Measurements from ENCODE around the gene RPS19.

The RPS19 gene

DNA sequence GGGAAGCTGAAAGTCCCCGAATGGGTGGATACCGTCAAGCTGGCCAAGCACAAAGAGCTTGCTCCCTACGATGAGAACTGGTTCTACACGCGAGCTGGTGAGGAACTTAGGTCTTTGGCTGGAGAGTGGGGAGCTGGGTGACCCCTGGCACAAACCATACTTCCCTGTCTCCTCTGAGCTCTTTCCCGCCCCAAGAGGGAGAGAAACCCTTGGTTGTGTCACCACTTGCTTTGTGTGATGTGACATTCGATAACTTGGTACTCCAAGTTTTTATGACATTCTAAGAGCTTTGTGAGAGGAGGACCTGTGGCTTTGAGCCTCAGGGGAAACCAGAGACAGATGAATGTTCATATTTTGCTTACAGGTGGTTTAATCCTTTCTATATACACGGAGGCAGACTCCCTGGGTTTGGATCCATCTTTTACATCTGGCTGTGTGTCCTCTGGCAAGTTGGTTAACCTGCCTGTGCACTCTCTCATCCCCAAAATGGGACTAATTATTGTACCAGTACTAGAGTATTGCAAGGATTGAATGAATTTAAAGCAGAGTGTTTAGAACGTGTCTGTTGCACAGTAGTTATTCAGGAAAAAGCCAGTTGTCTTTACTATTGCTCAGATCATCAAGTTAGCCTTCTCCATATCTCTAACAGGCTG lies 1.2 kb downstream of the RPS19 start:
- Histone ChIP-seq H3K9me3 (ENCODE audit: control insufficient read depth, insufficient read depth, low read length) (no peaks in the 10 kb centered on the region), H3K27me3 (ENCODE audit: control insufficient read depth, insufficient read depth, low read length) (no peaks in the 10 kb centered on the region), H3K4me1 (ENCODE audit: control insufficient read depth, insufficient read depth, low read length) (peaks cover 10% of the 10 kb centered on the region), H3K4me3 (ENCODE audit: low read depth, low read length) (peak overlapping the region; percentile 100), H3K36me3 (ENCODE audit: control insufficient read depth, insufficient read depth, low read length) (peaks cover 56% of the 10 kb centered on the region), H3K9ac (ENCODE audit: low read depth, low read length) (peak overlapping the region; percentile 100)

DNA sequence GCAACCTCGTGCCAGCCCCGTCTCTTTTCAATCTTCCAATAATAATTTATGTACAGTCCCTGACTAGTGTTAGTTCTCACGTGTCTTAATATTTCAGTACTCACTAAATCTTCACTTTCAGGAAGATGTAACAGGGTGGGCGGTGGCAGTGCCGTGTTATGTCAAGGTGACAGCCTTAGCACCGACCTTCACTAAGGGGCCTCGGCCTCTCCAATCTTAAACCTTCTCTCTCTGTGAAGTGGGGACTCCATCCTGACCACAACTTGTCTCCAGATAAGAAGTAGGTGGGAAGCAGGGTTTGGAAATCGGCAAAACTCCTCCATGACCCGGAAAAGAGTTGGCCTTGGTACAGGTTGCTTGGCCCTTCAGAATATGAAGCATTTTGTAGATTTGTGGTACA lies 1.8 kb downstream of the RPS19 start:
- Histone ChIP-seq H3K27me3 (ENCODE audit: control insufficient read depth, insufficient read depth, low read length) (no peaks in the 10 kb centered on the region), H3K9me3 (ENCODE audit: control insufficient read depth, insufficient read depth, low read length) (no peaks in the 10 kb centered on the region), H3K4me3 (ENCODE audit: low read depth, low read length) (peak overlapping the region; percentile 100), H3K9ac (ENCODE audit: low read depth, low read length) (no peak overlapping the region), H3K36me3 (ENCODE audit: control insufficient read depth, insufficient read depth, low read length) (peaks cover 62% of the 10 kb centered on the region), H3K4me1 (ENCODE audit: control insufficient read depth, insufficient read depth, low read length) (peaks cover 10% of the 10 kb centered on the region)

DNA sequence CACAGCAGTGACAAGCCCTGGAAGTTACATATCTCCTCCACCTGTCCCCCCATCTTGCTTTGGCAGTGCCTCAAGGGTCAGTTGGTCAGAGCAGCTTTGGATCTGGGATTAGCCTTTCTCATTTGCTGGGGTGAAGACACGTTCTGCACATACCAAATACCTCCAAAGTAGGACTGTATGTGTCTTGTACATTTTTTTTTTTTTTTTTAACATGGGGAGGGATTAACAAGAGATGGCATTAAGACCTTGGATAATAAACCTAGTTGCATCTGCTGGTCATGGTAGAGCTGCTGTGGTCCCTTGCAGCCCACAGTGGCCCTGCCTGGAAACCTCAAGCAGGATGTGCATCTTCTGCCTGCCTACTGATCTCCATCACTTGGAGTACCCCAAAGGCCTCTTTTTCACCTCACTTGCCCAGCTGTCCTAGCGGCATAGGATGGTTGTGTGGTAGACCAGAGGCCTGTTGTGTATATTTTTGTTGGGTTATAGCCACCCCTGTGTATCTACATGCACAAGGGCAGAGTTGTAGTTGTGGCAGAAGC lies 2.5 kb downstream of the RPS19 start:
- no peak overlapping the region for H3K4me3 ChIP-seq (ENCODE audit: low read depth, low read length)
- H3K9ac ChIP-seq (ENCODE audit: low read depth, low read length), result no peak overlapping the region
- peaks cover 10% of the 10 kb centered on the region for H3K4me1 ChIP-seq (ENCODE audit: control insufficient read depth, insufficient read depth, low read length)
- H3K27me3 ChIP-seq (ENCODE audit: control insufficient read depth, insufficient read depth, low read length), result no peaks in the 10 kb centered on the region
- peaks cover 66% of the 10 kb centered on the region for H3K36me3 ChIP-seq (ENCODE audit: control insufficient read depth, insufficient read depth, low read length)
- no peaks in the 10 kb centered on the region for H3K9me3 ChIP-seq (ENCODE audit: control insufficient read depth, insufficient read depth, low read length)

DNA sequence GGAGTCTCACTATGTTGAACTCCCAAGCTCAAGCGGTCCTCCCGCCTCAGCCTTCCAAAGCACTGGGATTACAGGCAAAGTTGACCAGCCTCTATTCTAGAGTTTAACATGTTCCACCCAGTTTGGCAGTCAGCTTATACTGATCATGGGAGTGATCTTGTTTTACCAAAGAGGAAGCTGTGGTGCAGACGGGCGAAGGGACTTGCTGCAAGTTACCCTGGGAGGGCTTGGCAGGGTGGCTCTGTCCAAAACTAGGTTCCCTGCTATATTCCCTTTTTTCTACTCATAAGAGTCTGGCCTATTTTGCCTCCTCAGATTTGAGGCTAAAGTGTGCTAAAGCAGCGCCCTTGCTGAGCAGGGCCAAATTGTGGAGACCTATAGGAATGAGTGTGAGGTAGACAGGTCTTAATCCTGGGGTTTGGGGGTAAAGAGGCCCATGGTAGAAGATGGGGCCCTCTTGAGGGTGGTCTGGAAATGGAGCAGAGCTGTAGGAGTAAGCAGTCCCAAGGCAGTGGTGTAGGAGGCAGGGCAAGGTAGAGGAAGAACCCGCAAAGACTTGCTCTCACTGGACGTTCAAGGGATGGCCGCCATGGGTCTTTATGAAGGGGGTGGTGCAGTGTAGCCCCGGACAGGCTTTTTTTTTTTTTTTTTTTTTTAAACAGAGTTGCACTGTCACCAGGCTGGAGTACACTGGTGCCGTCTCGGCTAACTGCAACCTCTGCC lies 3.3 kb downstream of the RPS19 start:
- Histone ChIP-seq H3K9me3 (ENCODE audit: control insufficient read depth, insufficient read depth, low read length) (no peaks in the 10 kb centered on the region), H3K4me3 (ENCODE audit: low read depth, low read length) (no peak overlapping the region), H3K4me1 (ENCODE audit: control insufficient read depth, insufficient read depth, low read length) (peaks cover 10% of the 10 kb centered on the region), H3K36me3 (ENCODE audit: control insufficient read depth, insufficient read depth, low read length) (peaks cover 74% of the 10 kb centered on the region), H3K9ac (ENCODE audit: low read depth, low read length) (peak overlapping the region; percentile 32), H3K27me3 (ENCODE audit: control insufficient read depth, insufficient read depth, low read length) (no peaks in the 10 kb centered on the region)

DNA sequence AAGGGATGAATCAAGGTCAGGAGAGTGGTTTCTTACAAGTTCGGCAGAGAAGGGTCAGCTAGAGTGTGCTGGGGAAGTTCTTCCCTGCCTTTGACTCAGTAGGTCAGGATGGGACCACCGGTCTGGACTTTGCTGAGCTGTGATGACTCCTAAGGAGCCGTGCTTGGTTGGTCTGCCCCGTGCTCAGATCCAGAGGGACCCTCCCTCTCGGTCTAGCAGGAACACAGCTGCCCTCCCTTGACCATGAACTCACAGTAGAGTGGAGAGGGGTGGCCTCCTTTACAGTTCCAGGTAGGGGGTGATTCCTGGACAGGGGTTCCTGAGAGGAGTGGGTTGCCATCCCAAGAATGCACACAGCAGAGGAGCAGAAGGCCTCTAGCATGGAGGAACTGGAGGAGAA lies 4.3 kb downstream of the RPS19 start:
- H3K27me3 ChIP-seq (ENCODE audit: control insufficient read depth, insufficient read depth, low read length), result no peaks in the 10 kb centered on the region
- H3K36me3 ChIP-seq (ENCODE audit: control insufficient read depth, insufficient read depth, low read length), result peaks cover 84% of the 10 kb centered on the region

DNA sequence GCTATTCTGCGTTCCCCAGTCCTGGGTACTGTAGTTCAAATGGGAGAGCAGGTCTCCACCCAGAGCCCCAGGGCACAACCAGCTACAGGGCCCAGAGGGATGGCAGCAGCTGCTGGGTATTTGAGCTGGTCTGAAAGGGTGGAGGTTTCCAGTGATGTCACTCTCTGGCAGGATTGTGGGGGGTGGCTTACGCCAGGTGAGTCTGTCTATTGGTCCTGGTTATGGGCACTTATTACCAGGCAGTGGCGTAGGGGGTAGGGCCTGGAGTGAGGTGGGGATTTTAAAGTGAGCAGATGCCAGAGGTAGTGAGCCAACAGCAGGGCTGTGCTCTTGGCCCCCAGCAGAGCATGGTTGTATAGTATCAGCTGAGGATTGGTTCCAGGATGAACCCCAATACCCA lies 6.2 kb downstream of the RPS19 start:
- H3K9ac ChIP-seq (ENCODE audit: low read depth, low read length), result no peak overlapping the region
- H3K27me3 ChIP-seq (ENCODE audit: control insufficient read depth, insufficient read depth, low read length), result no peaks in the 10 kb centered on the region

More for the DNA sequence above, 4.3 kb downstream of the RPS19 start:
- H3K4me3 ChIP-seq (ENCODE audit: low read depth, low read length), result no peak overlapping the region
- no peaks in the 10 kb centered on the region for H3K9me3 ChIP-seq (ENCODE audit: control insufficient read depth, insufficient read depth, low read length)
- peak overlapping the region; percentile 41 for H3K9ac ChIP-seq (ENCODE audit: low read depth, low read length)
- H3K4me1 ChIP-seq (ENCODE audit: control insufficient read depth, insufficient read depth, low read length), result peaks cover 10% of the 10 kb centered on the region

DNA sequence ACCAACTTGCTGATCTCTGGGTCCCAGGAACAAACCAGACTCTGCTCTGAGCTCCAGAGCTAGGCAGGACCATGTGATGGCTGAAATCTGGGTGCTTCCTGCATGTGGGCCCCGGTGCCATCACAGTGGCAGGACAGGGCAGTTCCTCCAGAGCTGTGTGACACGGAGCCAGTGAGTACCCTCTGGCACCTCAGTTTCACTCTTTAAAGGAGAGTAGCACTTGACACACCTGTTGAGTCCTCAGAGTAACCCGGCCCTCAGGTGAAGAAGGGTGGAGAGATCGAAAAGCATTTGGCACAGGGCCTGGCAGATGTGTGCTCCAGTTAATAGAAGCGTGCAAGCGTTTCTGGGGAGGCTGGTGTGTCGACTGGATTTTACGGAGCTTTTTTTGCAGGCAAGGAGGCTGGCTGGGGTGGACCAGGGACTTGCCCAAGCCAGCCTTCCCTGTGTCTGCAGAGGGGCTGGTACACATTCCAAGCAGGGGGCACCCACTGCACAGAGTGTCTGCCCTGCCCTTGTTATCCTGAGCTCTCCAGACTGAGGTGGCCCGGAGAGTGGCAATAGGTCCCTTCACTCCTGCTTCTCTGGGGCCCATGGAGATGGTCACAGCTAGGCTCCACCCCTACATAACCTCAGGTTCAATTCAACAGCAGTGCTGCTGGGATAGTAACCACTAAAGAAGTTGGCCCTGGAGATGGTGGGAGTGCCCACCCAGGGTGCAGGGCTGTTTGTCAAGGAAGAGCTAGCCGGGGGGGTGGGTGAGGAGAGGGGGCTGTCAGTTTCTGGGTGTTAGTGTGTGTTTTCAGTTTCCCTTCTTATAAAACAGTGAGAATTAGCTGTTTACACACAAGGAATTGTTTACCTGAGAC lies 8.3 kb downstream of the RPS19 start:
- Histone ChIP-seq H3K36me3 (ENCODE audit: control insufficient read depth, insufficient read depth, low read length) (peaks cover 74% of the 10 kb centered on the region), H3K4me3 (ENCODE audit: low read depth, low read length) (no peak overlapping the region), H3K4me1 (ENCODE audit: control insufficient read depth, insufficient read depth, low read length) (peaks cover 4% of the 10 kb centered on the region), H3K9me3 (ENCODE audit: control insufficient read depth, insufficient read depth, low read length) (no peaks in the 10 kb centered on the region), H3K9ac (ENCODE audit: low read depth, low read length) (no peak overlapping the region), H3K27me3 (ENCODE audit: control insufficient read depth, insufficient read depth, low read length) (no peaks in the 10 kb centered on the region)

More for the DNA sequence above, 6.2 kb downstream of the RPS19 start:
- Histone ChIP-seq H3K4me1 (ENCODE audit: control insufficient read depth, insufficient read depth, low read length) (peaks cover 9% of the 10 kb centered on the region), H3K36me3 (ENCODE audit: control insufficient read depth, insufficient read depth, low read length) (peaks cover 89% of the 10 kb centered on the region), H3K9me3 (ENCODE audit: control insufficient read depth, insufficient read depth, low read length) (no peaks in the 10 kb centered on the region), H3K4me3 (ENCODE audit: low read depth, low read length) (no peak overlapping the region)

DNA sequence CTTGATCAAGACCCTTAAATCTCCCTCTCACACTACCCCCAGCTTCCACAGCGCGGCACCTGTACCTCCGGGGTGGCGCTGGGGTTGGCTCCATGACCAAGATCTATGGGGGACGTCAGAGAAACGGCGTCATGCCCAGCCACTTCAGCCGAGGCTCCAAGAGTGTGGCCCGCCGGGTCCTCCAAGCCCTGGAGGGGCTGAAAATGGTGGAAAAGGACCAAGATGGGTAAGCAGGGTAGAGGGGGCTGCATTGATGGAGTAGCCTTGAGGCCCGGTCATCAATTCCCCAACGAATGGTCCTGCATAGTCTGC lies 8.9 kb downstream of the RPS19 start:
- Histone ChIP-seq H3K4me3 (ENCODE audit: low read depth, low read length) (no peak overlapping the region), H3K36me3 (ENCODE audit: control insufficient read depth, insufficient read depth, low read length) (peaks cover 68% of the 10 kb centered on the region), H3K9me3 (ENCODE audit: control insufficient read depth, insufficient read depth, low read length) (no peaks in the 10 kb centered on the region), H3K4me1 (ENCODE audit: control insufficient read depth, insufficient read depth, low read length) (peaks cover 5% of the 10 kb centered on the region), H3K9ac (ENCODE audit: low read depth, low read length) (no peak overlapping the region), H3K27me3 (ENCODE audit: control insufficient read depth, insufficient read depth, low read length) (no peaks in the 10 kb centered on the region)

DNA sequence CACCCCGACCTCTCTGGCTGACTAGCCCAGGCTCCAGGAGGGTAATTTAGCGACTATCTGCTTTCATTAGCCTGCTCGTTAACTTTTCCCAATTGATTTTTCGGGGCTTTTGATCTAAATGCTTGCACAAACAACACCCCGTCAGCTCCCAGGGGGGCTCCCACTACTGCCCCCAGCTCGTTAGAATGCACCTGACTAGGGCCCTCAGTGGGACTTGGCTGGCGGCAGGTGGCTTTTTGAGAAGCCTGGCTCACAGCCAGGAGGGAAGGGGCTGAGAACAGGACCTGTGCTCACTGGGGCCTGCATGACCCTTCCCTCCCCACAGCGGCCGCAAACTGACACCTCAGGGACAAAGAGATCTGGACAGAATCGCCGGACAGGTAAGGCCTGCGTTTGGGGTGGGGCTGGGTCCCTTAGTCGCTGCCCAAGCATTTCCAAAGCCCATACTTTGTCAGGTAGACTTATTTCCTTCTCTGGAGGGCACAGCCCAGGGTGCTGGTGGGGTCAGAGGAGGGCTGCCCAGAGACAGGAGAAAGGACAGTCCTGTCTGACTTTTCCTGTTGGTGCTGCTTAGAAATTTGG lies 9.4 kb downstream of the RPS19 start:
- H3K4me1 ChIP-seq (ENCODE audit: control insufficient read depth, insufficient read depth, low read length), result peaks cover 2% of the 10 kb centered on the region
- no peaks in the 10 kb centered on the region for H3K27me3 ChIP-seq (ENCODE audit: control insufficient read depth, insufficient read depth, low read length)
- no peaks in the 10 kb centered on the region for H3K9me3 ChIP-seq (ENCODE audit: control insufficient read depth, insufficient read depth, low read length)
- H3K36me3 ChIP-seq (ENCODE audit: control insufficient read depth, insufficient read depth, low read length), result peaks cover 63% of the 10 kb centered on the region
- peak overlapping the region; percentile 37 for H3K9ac ChIP-seq (ENCODE audit: low read depth, low read length)
- H3K4me3 ChIP-seq (ENCODE audit: low read depth, low read length), result no peak overlapping the region

DNA sequence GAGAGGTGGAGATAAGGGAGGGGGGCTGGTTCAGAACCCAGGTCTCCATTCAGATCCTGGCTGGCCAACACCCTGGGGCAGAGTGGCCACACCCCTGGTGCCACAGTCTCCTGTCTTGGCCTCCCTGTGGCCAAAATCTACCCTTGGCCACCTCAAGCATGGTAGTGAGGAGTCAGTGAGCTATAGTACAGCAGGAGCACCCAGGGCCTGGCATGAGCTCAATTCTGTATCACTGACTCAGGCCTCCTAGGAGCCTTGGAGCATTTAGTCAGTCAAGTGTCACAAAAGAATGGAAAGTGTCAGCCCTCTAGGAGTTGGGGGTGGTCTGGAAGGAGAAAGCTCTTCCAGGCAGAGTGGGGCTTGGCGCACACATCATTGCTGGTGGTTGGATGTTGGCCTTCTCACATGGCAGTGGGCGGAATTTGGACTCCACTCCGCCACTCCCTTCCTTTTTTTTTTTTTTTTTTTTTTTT lies 10.4 kb downstream of the RPS19 start:
- no peaks in the 10 kb centered on the region for H3K27me3 ChIP-seq (ENCODE audit: control insufficient read depth, insufficient read depth, low read length)
- H3K9me3 ChIP-seq (ENCODE audit: control insufficient read depth, insufficient read depth, low read length), result no peaks in the 10 kb centered on the region
- H3K36me3 ChIP-seq (ENCODE audit: control insufficient read depth, insufficient read depth, low read length), result peaks cover 54% of the 10 kb centered on the region
- H3K9ac ChIP-seq (ENCODE audit: low read depth, low read length), result no peak overlapping the region
- H3K4me1 ChIP-seq (ENCODE audit: control insufficient read depth, insufficient read depth, low read length), result peaks cover 2% of the 10 kb centered on the region
- H3K4me3 ChIP-seq (ENCODE audit: low read depth, low read length), result no peak overlapping the region

Data from iPS-15b (cell line).